Natural killer cell (primary cell): ENCODE results near the gene CCDC126. TPM values are rescaled to one million over a fixed set of nuclear protein-coding genes. Genes with fewer than 3 reads are reported as not detected.
A peak's percentile ranks its signal among the peaks of the same experiment; 100 is the strongest.
"Not testable (repeated sequence)": the region's sequence is repeated elsewhere in the genome, so short reads cannot be mapped to it uniquely, and the experiment has no call there.

Experiments
- ATAC-seq, 3 donors: fragments of 150-1000 bp in 2 of 3; fragments of 200-7000 bp in 1 of 3; cut with Tn5 transposase; 1 replicate in 1 of 3; 2 replicates in 2 of 3; pipeline ENCODE4 v1.10.0; 2021; ENCODE audit warnings: mild to moderate bottlenecking in 2 of 3, moderate library complexity in 2 of 3
- DNase-seq, 2 donors: peaks; one replicate each; pipeline versions ENCODE4 v3.0.0 to v3.0.0-alpha.2; 2013 to 2021; ENCODE audit warnings: mixed read lengths in 1 of 2
- H3K27ac ChIP-seq: one replicate; pipeline ENCODE4 v1.5.1; 2013; ENCODE audit warnings: mild to moderate bottlenecking, low read length
- H3K27me3 ChIP-seq: one replicate; pipeline ENCODE4 v1.6.1; 2013; ENCODE audit warnings: low read length; ENCODE audit not compliant: control insufficient read depth, insufficient read depth
- H3K36me3 ChIP-seq: one replicate; pipeline ENCODE4 v1.6.1; 2013; ENCODE audit warnings: low read length; ENCODE audit not compliant: control insufficient read depth, insufficient read depth
- H3K4me1 ChIP-seq: one replicate; pipeline ENCODE4 v1.6.1; 2013; ENCODE audit warnings: low read length; ENCODE audit not compliant: control insufficient read depth, insufficient read depth
- H3K4me3 ChIP-seq: one replicate; pipeline ENCODE4 v1.5.1; 2013; ENCODE audit warnings: low read length
- H3K9me3 ChIP-seq: one replicate; pipeline ENCODE4 v1.6.1; 2013; ENCODE audit warnings: low read length; ENCODE audit not compliant: control insufficient read depth, insufficient read depth
- H3K27ac Mint-ChIP-seq, 2 donors: one replicate each; pipeline ENCODE4 v1.8.0; 2022; ENCODE audit warnings: mild to moderate bottlenecking in 2 of 2, mixed read lengths in 2 of 2, moderate library complexity in 1 of 2
- H3K27me3 Mint-ChIP-seq, 2 donors: one replicate each; pipeline ENCODE4 v1.8.0; 2022; ENCODE audit warnings: low read depth in 2 of 2, mixed read lengths in 2 of 2
- H3K36me3 Mint-ChIP-seq: one replicate; pipeline ENCODE4 v1.8.0; 2022; ENCODE audit warnings: mixed read lengths
- H3K4me1 Mint-ChIP-seq, 2 donors: one replicate each; pipeline ENCODE4 v1.8.0; 2022; ENCODE audit warnings: mixed read lengths in 2 of 2
- H3K4me3 Mint-ChIP-seq: one replicate; pipeline ENCODE4 v1.8.0; 2022; ENCODE audit warnings: mild to moderate bottlenecking, moderate library complexity, mixed read lengths
- H3K9me3 Mint-ChIP-seq, 2 donors: one replicate each; pipeline ENCODE4 v1.8.0; 2022; ENCODE audit warnings: mixed read lengths in 2 of 2
- WGBS: methylation state at CpG from one replicate; pipeline ENCODE4 v1.1.7; 2013; ENCODE audit warnings: missing lambda C conversion rate; ENCODE audit not compliant: insufficient coverage; 5-methylcytosine and 5-hydroxymethylcytosine counted together
- intact Hi-C: fragments of 100-400 bp; cut with micrococcal nuclease; formaldehyde crosslinking; loops from one replicate; pipeline ENCODE4 v1.14.2; 2022
- total RNA-seq, 4 donors: library from RNA; stranded (reverse); fragments of 120-200 nt in 1 of 4; gene quantifications; one replicate each; pipeline versions ENCODE4 v1.2.3 to v1.2.4, GENCODE V29; 2013 to 2022
- TF ChIP-seq, protein P1 (sequence below): fragments of 200-600 bp; IDR thresholded peaks from one replicate; pipeline ENCODE4 v1.8.0; 2022; ENCODE audit warnings: antibody characterized with exemption

CCDC126 gene
- total RNA-seq, 3 donors from 2014 or later (not counting 1 experiment from before 2014, with no cell fraction given) = 13.4 to 19.0 (median 16.9) TPM

DNA sequence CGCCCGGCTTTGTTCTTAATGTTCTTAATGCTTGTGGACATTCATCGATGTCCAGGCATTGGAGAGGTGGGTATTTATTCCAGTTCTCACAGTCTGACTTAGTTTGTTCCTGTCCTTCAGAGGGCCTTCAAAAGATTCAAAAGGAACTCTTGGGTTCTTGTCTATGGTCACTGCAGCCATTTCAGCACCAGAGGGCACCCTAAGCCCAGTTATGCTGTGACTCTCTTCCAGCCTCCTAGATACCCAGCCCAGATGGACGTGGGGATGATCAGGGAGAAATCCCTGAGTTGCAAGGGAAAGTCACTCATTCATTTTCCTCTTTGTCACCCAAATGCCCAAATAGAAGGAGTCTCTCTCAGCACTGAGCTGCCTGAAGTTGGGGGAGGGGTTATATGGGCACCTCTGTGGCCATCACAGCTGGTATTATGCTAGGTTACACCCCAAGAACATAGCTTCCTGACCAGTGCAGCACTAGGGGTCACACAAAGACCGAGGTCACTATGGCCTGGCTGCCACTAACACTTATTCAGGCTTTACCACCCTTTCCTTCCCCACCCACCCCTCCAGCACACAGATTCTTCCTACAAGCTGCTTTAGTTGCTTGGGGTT is 26.5 kb upstream of the CCDC126 start:
- no peak overlapping the region for H3K4me3 ChIP-seq
- TF ChIP-seq, protein P1, sequence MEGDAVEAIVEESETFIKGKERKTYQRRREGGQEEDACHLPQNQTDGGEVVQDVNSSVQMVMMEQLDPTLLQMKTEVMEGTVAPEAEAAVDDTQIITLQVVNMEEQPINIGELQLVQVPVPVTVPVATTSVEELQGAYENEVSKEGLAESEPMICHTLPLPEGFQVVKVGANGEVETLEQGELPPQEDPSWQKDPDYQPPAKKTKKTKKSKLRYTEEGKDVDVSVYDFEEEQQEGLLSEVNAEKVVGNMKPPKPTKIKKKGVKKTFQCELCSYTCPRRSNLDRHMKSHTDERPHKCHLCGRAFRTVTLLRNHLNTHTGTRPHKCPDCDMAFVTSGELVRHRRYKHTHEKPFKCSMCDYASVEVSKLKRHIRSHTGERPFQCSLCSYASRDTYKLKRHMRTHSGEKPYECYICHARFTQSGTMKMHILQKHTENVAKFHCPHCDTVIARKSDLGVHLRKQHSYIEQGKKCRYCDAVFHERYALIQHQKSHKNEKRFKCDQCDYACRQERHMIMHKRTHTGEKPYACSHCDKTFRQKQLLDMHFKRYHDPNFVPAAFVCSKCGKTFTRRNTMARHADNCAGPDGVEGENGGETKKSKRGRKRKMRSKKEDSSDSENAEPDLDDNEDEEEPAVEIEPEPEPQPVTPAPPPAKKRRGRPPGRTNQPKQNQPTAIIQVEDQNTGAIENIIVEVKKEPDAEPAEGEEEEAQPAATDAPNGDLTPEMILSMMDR = peak; percentile 79
- DNase-seq (peak; percentile 61 to 78), ATAC-seq (peak; percentile 88 to 99 (median 99))
- peaks cover 0 to 5% of the 10 kb centered on the region in 2 donors for H3K4me1 Mint-ChIP-seq
- no peak overlapping the region for H3K4me3 Mint-ChIP-seq
- H3K36me3 ChIP-seq = no peaks in the 10 kb centered on the region
- no peaks in the 10 kb centered on the region for H3K9me3 Mint-ChIP-seq
- intact Hi-C loops = loop anchor here (1.0 to 5.0 kb wide), 2 partner anchors 127 to 142 kb away; no protein-coding TSS in a partner anchor
- 41% methylated on average over 5 of the region's 5 CpGs for WGBS
- no peaks in the 10 kb centered on the region for H3K9me3 ChIP-seq
- H3K27ac Mint-ChIP-seq = peak overlapping the region in 1 of 2 donors; percentile 38
- peaks cover 7 to 24% of the 10 kb centered on the region in 2 donors for H3K27me3 Mint-ChIP-seq
- H3K27me3 ChIP-seq = no peaks in the 10 kb centered on the region
- H3K27ac ChIP-seq = no peak overlapping the region
- no peaks in the 10 kb centered on the region for H3K36me3 Mint-ChIP-seq
- H3K4me1 ChIP-seq = no peaks in the 10 kb centered on the region

DNA sequence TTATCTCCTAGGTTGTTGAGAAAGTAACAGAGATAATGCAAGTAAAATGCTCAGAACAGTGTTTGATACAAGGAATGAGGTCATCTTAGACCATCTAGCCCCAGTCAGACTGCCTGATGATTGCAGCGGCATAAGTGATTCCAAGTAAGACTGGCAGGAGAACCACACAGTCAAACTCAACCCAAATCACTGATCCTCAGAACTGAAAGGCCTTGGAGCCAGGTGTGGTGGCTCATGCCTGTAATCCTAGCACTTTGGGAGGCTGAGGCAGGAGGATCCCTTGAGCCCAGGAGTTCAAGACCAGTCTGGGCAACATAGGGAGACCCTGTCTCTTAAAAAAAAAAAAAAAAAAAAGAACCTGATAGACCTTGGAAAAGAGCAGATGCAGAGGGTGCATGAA is 15.2 kb upstream of the CCDC126 start:
- H3K27me3 Mint-ChIP-seq, H3K4me3 ChIP-seq, H3K36me3 ChIP-seq, H3K4me1 Mint-ChIP-seq, ATAC-seq, H3K27ac ChIP-seq, intact Hi-C loops, H3K4me1 ChIP-seq, H3K9me3 ChIP-seq, H3K36me3 Mint-ChIP-seq, DNase-seq, H3K27ac Mint-ChIP-seq, H3K4me3 Mint-ChIP-seq, H3K9me3 Mint-ChIP-seq, H3K27me3 ChIP-seq: not testable (repeated sequence)
- whole genome bisulfite sequencing = 100% methylated on average over 1 of the region's 1 CpG

DNA sequence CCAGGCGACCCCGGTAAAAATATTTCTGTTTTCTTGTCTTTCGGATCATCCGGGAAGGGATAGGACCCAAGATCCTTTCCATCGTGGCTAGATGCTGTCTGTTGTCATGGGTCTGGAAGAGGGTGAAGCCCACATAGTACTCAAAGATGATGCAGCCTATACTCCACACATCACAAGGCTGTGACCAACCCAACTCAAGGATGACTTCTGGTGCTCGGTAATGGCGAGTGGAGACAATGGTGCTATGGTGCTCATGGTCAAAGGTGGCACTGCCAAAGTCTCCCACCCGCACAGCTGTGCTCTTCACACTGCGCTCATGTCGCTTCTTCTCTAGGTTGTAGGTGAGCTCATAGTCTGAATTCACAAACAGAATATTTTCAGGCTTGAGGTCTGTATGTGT is 11.9 kb upstream of the CCDC126 start:
- intact Hi-C loops, H3K4me3 Mint-ChIP-seq, H3K36me3 ChIP-seq, H3K27ac ChIP-seq, ATAC-seq, H3K36me3 Mint-ChIP-seq, H3K9me3 Mint-ChIP-seq, H3K9me3 ChIP-seq, H3K27me3 Mint-ChIP-seq, DNase-seq, H3K27me3 ChIP-seq, H3K27ac Mint-ChIP-seq, H3K4me3 ChIP-seq, H3K4me1 Mint-ChIP-seq, H3K4me1 ChIP-seq: not testable (repeated sequence)
- 95% methylated on average over 10 of the region's 10 CpGs for WGBS

DNA sequence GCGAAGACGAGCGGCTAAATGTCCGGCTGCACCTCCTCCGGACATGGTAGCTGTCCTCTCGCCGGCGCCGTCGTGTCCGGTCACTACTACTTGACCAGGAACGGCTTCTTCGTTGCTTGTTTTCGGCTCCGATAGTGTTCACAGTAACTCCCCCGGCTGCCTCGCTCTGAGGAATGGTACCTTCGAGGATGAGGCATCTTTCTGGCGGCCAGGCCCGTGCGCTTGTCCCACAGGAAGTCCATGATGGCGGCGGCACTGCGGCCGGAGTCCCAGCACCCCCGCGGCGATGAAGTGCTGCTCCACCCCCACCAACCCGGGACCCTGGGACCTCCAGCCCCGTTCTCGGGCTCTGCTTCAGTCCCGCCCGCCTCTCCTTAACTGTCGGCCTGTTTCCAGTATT is 11.0 kb upstream of the CCDC126 start:
- Mint-ChIP-seq H3K9me3 (no peaks in the 10 kb centered on the region), H3K27me3 (no peaks in the 10 kb centered on the region), H3K36me3 (no peaks in the 10 kb centered on the region), H3K4me1 (no peaks in the 10 kb centered on the region), H3K27ac (no peak overlapping the region), H3K4me3 (no peak overlapping the region)
- no peak for DNase-seq
- no peaks in the 10 kb centered on the region for H3K36me3 ChIP-seq
- H3K27ac ChIP-seq = no peak overlapping the region
- 96% methylated on average over 34 of the region's 34 CpGs for WGBS
- TF ChIP-seq, protein P1 = no peak
- ATAC-seq = no peak
- no peaks in the 10 kb centered on the region for H3K4me1 ChIP-seq
- H3K27me3 ChIP-seq = no peaks in the 10 kb centered on the region
- H3K9me3 ChIP-seq = no peaks in the 10 kb centered on the region
- intact Hi-C loops = no loop called here
- H3K4me3 ChIP-seq = no peak overlapping the region
